ENCODE data around the gene ATXN7.

DNA sequence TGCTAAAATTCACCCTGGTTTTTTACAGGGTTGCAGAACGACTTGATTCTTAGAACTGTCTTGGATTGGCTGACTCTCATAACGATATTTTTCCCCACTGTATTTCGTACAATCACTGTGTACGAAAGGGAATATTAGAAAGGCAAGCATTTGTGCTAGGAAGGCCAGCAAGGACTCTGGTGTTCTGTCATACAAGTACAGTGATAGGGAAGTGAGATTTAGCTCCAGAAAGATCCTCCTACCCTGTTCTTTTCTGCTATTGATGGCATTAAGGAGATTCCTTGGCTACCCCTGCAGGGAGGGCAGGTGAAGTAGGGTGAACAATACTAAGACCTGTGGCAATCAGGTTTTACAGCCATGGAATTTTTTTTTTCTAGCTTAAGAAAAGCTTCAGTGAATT is 102.3 kb downstream of the ATXN7 start:
- TF ChIP-seq, protein P1, sequence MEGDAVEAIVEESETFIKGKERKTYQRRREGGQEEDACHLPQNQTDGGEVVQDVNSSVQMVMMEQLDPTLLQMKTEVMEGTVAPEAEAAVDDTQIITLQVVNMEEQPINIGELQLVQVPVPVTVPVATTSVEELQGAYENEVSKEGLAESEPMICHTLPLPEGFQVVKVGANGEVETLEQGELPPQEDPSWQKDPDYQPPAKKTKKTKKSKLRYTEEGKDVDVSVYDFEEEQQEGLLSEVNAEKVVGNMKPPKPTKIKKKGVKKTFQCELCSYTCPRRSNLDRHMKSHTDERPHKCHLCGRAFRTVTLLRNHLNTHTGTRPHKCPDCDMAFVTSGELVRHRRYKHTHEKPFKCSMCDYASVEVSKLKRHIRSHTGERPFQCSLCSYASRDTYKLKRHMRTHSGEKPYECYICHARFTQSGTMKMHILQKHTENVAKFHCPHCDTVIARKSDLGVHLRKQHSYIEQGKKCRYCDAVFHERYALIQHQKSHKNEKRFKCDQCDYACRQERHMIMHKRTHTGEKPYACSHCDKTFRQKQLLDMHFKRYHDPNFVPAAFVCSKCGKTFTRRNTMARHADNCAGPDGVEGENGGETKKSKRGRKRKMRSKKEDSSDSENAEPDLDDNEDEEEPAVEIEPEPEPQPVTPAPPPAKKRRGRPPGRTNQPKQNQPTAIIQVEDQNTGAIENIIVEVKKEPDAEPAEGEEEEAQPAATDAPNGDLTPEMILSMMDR (IDR thresholded peaks at IDR 0.05; ENCODE audit: low read depth, low read length, missing input control) = no peak
- no peak for TF ChIP-seq TAF1 (conservative IDR thresholded peaks at IDR 0.05)
- TF ChIP-seq, protein P2, sequence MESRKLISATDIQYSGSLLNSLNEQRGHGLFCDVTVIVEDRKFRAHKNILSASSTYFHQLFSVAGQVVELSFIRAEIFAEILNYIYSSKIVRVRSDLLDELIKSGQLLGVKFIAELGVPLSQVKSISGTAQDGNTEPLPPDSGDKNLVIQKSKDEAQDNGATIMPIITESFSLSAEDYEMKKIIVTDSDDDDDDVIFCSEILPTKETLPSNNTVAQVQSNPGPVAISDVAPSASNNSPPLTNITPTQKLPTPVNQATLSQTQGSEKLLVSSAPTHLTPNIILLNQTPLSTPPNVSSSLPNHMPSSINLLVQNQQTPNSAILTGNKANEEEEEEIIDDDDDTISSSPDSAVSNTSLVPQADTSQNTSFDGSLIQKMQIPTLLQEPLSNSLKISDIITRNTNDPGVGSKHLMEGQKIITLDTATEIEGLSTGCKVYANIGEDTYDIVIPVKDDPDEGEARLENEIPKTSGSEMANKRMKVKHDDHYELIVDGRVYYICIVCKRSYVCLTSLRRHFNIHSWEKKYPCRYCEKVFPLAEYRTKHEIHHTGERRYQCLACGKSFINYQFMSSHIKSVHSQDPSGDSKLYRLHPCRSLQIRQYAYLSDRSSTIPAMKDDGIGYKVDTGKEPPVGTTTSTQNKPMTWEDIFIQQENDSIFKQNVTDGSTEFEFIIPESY (IDR thresholded peaks at IDR 0.05) = no peak
- TF ChIP-seq EGR1 (IDR thresholded peaks at IDR 0.05; ENCODE audit: low read depth in 2 of 2) = no peak
- no peak for TF ChIP-seq JUND (IDR thresholded peaks at IDR 0.05)
- no peak for TF ChIP-seq HNF4G (IDR thresholded peaks at IDR 0.05)

Measured in liver (tissue), 3 donors.